DMS53 treated with DMSO at 0.1 percent for 48 hours (cell line): ENCODE measurements around the gene SHPK.
"Not testable (repeated sequence)": the region's sequence is repeated elsewhere in the genome, so short reads cannot be mapped to it uniquely, and the experiment has no call there.

Source experiments
- DNase-seq: peaks from one replicate; lab custom pipeline; 2025; ENCODE audit not compliant: unreplicated experiment; lab: John Stamatoyannopoulos, UW

The SHPK gene

GRCh38 chr17:3594051-3594800 lies 41.8 kb downstream of the SHPK start:
- no peak for DNase-seq

GRCh38 chr17:3593384-3593783 lies 42.7 kb downstream of the SHPK start:
- DNase-seq: no peak

GRCh38 chr17:3592216-3592860 lies 43.7 kb downstream of the SHPK start:
- DNase-seq: no peak

GRCh38 chr17:3590768-3591167 lies 45.3 kb downstream of the SHPK start:
- DNase-seq: no peak

GRCh38 chr17:3590231-3590630 lies 45.8 kb downstream of the SHPK start:
- DNase-seq: no peak

GRCh38 chr17:3589784-3590183 lies 46.3 kb downstream of the SHPK start:
- no peak for DNase-seq

- DNase-seq: no peak
Observed at GRCh38 chr17:3585826-3586225, 50.2 kb downstream of the SHPK start.

GRCh38 chr17:3583456-3583855 lies 52.6 kb downstream of the SHPK start:
- DNase-seq: no peak

- no peak for DNase-seq
Observed at GRCh38 chr17:3582915-3583314, 53.1 kb downstream of the SHPK start.

- not testable (repeated sequence) for DNase-seq
Observed at GRCh38 chr17:3578667-3579066, 57.4 kb downstream of the SHPK start.

- no peak for DNase-seq
Observed at GRCh38 chr17:3576970-3577369, 59.1 kb downstream of the SHPK start.

- no peak for DNase-seq
Observed at GRCh38 chr17:3575511-3575910, 60.5 kb downstream of the SHPK start.

GRCh38 chr17:3574231-3574630 lies 61.8 kb downstream of the SHPK start:
- no peak for DNase-seq

GRCh38 chr17:3573246-3574100 lies 62.6 kb downstream of the SHPK start:
- DNase-seq: no peak

- DNase-seq: no peak
Observed at GRCh38 chr17:3572231-3572630, 63.8 kb downstream of the SHPK start.

GRCh38 chr17:3571043-3571900 lies 64.8 kb downstream of the SHPK start:
- DNase-seq: no peak

GRCh38 chr17:3569534-3570137 lies 66.4 kb downstream of the SHPK start:
- no peak for DNase-seq

GRCh38 chr17:3566551-3566950 lies 69.5 kb downstream of the SHPK start:
- no peak for DNase-seq

- no peak for DNase-seq
Observed at GRCh38 chr17:3565143-3565542, 70.9 kb downstream of the SHPK start.

- not testable (repeated sequence) for DNase-seq
Observed at GRCh38 chr17:3564241-3564640, 71.8 kb downstream of the SHPK start.

- no peak for DNase-seq
Observed at GRCh38 chr17:3559270-3559645, 76.8 kb downstream of the SHPK start.
